Breast epithelium (tissue), 3 donors: Measurements from ENCODE around the gene ZNF440.

ENCODE experiments used
- CTCF ChIP-seq, 3 donors: fragments of 450-650 bp; IDR thresholded peaks; one replicate each; pipeline ENCODE4 v1.5.1; 2016 to 2017; ENCODE audit warnings: antibody characterized with exemption in 3 of 3, mild to moderate bottlenecking in 3 of 3, moderate library complexity in 3 of 3
- POLR2A ChIP-seq: fragments of 450-650 bp; IDR thresholded peaks from one replicate; pipeline ENCODE4 v1.6.1; 2016; ENCODE audit warnings: antibody characterized with exemption, mild to moderate bottlenecking, moderate library complexity
- POLR2AphosphoS5 ChIP-seq, 3 donors: sonication (generic); formaldehyde crosslinking; IDR thresholded peaks; one replicate each; pipeline ENCODE4 v1.6.1; 2017; ENCODE audit warnings: antibody characterized with exemption in 3 of 3

- no peak for TF ChIP-seq CTCF (IDR thresholded peaks at IDR 0.05)
- TF ChIP-seq POLR2A, result no peak
- TF ChIP-seq POLR2AphosphoS5 (IDR thresholded peaks at IDR 0.05), result no peak
Measured at GRCh38 chr19:11781295-11782057, 32.6 kb upstream of the ZNF440 start.
